IgD-negative memory B cell (primary cell): ENCODE results near the gene HBD. TPM values are rescaled to one million over a fixed set of nuclear protein-coding genes. Genes with fewer than 3 reads are reported as not detected.

Experiments used
- H3K27ac Mint-ChIP-seq, 3 donors: one replicate each; pipeline ENCODE4 v1.8.0; 2020 to 2022; ENCODE audit warnings: mild to moderate bottlenecking in 3 of 3, mixed read lengths in 3 of 3, moderate library complexity in 1 of 3
- H3K27me3 Mint-ChIP-seq: one replicate; pipeline ENCODE4 v1.8.0; 2021; ENCODE audit warnings: mixed read lengths
- H3K36me3 Mint-ChIP-seq: one replicate; pipeline ENCODE4 v1.8.0; 2020; ENCODE audit warnings: mild to moderate bottlenecking, mixed read lengths
- H3K4me1 Mint-ChIP-seq, 3 donors: one replicate each; pipeline ENCODE4 v1.8.0; 2020 to 2022; ENCODE audit warnings: mixed read lengths in 3 of 3, mild to moderate bottlenecking in 1 of 3
- H3K4me3 Mint-ChIP-seq, 4 donors: one replicate each; pipeline ENCODE4 v1.8.0; 2020 to 2022; ENCODE audit warnings: mild to moderate bottlenecking in 4 of 4, mixed read lengths in 4 of 4, moderate library complexity in 3 of 4
- H3K9me3 Mint-ChIP-seq, 3 donors: one replicate each; pipeline ENCODE4 v1.8.0; 2020 to 2021; ENCODE audit warnings: mixed read lengths in 3 of 3, mild to moderate bottlenecking in 1 of 3
- polyA plus RNA-seq: library from polyadenylated mRNA; unstranded; fragments of 300-500 nt; fragmentation: Illumina TruSeq; gene quantifications from one replicate; pipeline ENCODE4 v1.2.3, GENCODE V29; 2021

HBD gene
- polyA plus RNA-seq, 1 donor from 2014 or later, result not detected

DNA sequence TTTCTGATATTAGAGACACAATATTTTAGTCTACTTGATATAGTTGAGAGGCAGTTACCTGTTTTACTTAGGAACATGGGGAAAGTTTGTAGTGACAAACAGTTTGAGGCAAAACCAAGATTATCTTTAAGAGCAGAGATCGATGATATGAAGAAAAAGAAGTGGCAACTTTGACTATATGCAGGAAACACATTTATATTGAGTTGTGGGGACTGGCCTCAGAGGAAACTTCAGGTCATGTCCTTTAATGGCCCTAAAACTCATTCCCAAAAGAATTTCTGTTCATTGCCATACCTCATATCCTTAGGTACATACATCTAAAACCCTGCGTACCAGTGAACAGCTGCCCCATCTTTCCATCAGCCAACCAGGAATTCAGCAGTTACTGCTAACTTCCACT lies 10.9 kb upstream of the HBD start:
- Mint-ChIP-seq H3K4me1 (no peaks in the 10 kb centered on the region), H3K9me3 (no peaks in the 10 kb centered on the region), H3K27me3 (peaks cover 8% of the 10 kb centered on the region), H3K36me3 (peaks cover 1% of the 10 kb centered on the region), H3K4me3 (no peak overlapping the region), H3K27ac (no peak overlapping the region)

DNA sequence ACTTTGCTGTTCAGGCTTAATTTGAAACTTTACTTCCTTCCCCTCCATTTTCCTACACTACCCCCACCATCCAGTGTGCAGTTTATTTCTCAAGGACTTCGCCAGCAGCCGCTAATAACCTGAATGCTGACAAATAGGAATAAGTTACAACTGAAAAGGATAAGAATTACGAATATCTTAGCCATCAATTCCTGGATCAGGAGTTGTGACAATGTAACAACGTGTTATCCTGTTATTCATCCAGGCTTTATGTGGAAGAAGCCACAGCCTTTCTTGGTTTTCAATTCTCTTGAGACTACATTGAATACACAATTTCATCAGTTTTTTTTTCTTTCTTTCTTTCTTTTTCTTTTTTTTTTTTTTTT lies 9.5 kb upstream of the HBD start:
- H3K27me3 Mint-ChIP-seq, result peaks cover 8% of the 10 kb centered on the region
- H3K9me3 Mint-ChIP-seq, result no peaks in the 10 kb centered on the region
- H3K36me3 Mint-ChIP-seq, result peaks cover 1% of the 10 kb centered on the region
- no peaks in the 10 kb centered on the region for H3K4me1 Mint-ChIP-seq
- H3K4me3 Mint-ChIP-seq, result no peak overlapping the region
- H3K27ac Mint-ChIP-seq, result no peak overlapping the region

DNA sequence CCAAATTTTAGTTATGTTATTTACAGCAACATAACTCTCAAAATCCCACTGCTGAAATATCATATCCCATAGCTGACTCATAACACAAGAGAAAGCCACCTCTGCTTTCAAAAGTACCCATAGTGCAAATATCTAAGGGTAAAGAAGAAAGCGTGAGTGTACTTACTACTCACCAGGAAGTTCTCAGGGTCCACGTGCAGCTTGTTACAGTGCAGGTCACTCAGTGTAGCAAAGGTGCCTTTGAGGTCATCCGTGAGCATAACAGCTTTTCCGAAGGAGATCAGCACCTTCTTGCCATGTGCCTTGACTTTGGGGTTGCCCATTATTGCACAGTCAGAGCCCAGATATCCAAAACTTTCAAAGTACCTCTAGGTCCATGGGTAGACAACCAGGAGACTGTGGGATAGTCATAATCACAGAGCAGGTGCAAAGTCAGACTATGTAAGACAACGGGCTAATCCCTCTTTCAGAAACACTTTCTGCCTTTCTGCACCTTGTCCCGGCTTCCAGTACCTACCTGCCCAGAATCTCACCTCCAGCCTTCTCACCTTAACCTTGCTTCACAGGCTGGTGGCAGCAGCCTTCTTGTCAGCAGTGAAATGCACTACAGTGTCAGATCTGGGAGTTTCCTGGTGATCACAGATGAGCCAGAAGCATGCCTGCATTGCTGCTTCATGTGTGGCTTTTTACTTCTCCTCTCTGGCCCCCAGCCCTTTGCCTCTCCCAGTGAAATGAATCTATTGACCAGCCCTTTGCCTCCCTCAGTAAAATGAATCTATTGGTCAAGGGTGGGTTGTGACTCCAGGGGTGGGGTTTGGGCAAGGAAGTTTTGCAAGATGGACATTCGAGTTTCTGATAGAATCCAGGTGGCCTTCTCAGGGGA lies 8.9 kb upstream of the HBD start:
- peaks cover 1% of the 10 kb centered on the region for H3K36me3 Mint-ChIP-seq

DNA sequence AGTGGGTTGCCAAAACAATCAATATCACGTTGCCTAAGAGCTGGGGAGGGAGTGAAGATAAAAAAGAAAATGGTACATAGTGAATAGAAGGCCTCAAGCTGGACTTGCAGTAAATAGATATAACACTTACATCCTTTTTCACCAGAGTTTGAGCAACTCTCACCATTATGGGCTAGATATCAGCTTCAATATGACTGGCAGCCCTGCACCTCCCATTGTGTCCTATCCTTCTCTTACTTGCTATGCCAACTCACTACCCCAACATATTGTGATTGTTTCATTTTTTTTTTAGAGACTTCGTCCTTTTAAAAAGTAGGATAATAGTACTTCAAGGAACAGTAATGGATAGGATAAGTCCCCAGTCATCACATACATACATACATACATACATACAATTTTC lies 7.9 kb upstream of the HBD start:
- no peaks in the 10 kb centered on the region for H3K4me1 Mint-ChIP-seq
- no peak overlapping the region for H3K4me3 Mint-ChIP-seq
- peaks cover 8% of the 10 kb centered on the region for H3K27me3 Mint-ChIP-seq
- H3K36me3 Mint-ChIP-seq, result peaks cover 1% of the 10 kb centered on the region
- no peaks in the 10 kb centered on the region for H3K9me3 Mint-ChIP-seq
- H3K27ac Mint-ChIP-seq, result no peak overlapping the region

More for the DNA sequence above, 8.9 kb upstream of the HBD start:
- H3K27me3 Mint-ChIP-seq, result peaks cover 8% of the 10 kb centered on the region
- no peaks in the 10 kb centered on the region for H3K9me3 Mint-ChIP-seq
- H3K4me3 Mint-ChIP-seq, result no peak overlapping the region
- no peak overlapping the region for H3K27ac Mint-ChIP-seq
- H3K4me1 Mint-ChIP-seq, result no peaks in the 10 kb centered on the region

DNA sequence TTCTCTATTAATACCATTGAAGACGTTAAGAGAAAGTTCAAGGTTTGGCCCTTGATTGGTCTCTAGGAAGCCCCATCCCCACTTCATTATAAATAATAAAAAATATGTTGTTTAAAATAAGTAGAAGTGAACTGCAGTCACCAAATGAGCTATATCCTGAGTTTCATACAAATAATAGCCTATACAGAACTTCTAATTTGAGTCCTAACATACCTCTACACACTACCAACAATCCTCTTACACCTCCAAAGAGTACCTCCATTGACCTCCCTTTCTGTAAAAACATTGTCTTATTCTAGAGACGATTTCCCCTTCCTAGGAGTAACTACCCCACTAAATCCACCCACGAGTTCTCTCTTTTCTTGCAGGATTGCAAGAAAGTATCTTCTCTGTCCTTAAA lies 7.2 kb upstream of the HBD start:
- H3K36me3 Mint-ChIP-seq, result peaks cover 1% of the 10 kb centered on the region
- H3K4me1 Mint-ChIP-seq, result no peaks in the 10 kb centered on the region
- no peak overlapping the region for H3K27ac Mint-ChIP-seq
- no peak overlapping the region for H3K4me3 Mint-ChIP-seq
- H3K27me3 Mint-ChIP-seq, result peaks cover 8% of the 10 kb centered on the region
- no peaks in the 10 kb centered on the region for H3K9me3 Mint-ChIP-seq

DNA sequence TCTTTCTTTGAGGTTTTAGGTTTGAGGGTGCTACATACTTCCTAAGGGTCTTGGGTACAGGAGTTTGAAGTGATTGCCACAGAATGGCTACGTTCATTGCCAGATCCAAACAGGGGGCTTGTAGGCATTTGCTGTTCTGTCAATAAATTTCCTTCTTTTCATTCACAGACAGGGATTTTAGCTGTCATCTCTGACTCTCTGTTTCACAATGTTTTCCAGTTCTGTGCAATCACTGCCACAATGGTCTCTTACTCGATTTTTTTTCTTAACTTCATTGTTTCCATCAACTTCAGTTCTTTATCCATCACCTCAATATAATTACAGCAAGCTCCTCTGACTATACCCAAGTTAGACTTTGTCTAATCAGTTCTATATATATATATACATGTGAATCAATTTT lies 6.2 kb upstream of the HBD start:
- no peaks in the 10 kb centered on the region for H3K4me1 Mint-ChIP-seq
- no peak overlapping the region for H3K4me3 Mint-ChIP-seq
- peaks cover 7% of the 10 kb centered on the region for H3K27me3 Mint-ChIP-seq
- no peaks in the 10 kb centered on the region for H3K9me3 Mint-ChIP-seq
- no peak overlapping the region for H3K27ac Mint-ChIP-seq
- H3K36me3 Mint-ChIP-seq, result no peaks in the 10 kb centered on the region

DNA sequence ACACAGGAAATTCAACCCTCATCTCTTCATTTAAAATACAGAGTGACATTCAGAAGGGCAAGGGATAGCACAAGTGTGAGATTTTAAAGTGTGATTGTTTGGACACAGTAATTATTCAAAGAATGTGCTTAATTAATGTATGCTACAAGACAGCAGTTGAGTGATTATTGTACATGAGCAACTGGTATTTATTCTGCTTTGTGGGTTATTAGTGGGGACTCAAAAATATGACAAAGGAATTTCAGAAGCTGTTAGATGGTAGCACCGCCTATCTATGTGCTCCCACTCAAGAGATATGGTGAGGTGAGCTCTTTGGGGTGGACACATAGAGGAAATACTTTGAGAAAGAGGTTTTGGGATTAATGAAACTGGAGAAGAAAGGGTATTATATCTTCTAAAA lies 5.8 kb upstream of the HBD start:
- Mint-ChIP-seq H3K36me3 (no peaks in the 10 kb centered on the region), H3K9me3 (no peaks in the 10 kb centered on the region), H3K4me1 (no peaks in the 10 kb centered on the region), H3K4me3 (no peak overlapping the region), H3K27ac (no peak overlapping the region), H3K27me3 (peaks cover 5% of the 10 kb centered on the region)

DNA sequence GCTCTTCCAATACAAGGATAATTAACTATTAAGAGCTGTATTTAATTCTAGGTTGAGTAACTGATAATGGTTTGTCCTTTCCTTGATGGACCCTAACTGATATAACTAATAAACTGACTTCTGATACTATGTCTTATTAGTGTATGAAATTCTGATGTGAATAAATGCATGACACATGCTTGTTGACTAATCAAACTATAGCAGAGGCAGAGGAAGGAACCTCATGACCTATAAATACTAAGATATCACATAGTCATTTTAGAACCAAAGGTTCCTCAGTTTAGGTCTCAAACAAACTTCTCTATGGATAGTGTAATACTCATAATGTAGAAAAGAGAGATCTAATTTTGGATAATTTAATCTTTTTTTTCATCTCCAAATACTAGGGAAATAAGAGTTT lies 4.8 kb upstream of the HBD start:
- H3K36me3 Mint-ChIP-seq, result no peaks in the 10 kb centered on the region
- peaks cover 4% of the 10 kb centered on the region for H3K27me3 Mint-ChIP-seq
- no peak overlapping the region for H3K27ac Mint-ChIP-seq
- peaks cover 0 to 4% (median 0%) of the 10 kb centered on the region in 3 donors for H3K4me1 Mint-ChIP-seq
- H3K9me3 Mint-ChIP-seq, result no peaks in the 10 kb centered on the region
- no peak overlapping the region for H3K4me3 Mint-ChIP-seq

DNA sequence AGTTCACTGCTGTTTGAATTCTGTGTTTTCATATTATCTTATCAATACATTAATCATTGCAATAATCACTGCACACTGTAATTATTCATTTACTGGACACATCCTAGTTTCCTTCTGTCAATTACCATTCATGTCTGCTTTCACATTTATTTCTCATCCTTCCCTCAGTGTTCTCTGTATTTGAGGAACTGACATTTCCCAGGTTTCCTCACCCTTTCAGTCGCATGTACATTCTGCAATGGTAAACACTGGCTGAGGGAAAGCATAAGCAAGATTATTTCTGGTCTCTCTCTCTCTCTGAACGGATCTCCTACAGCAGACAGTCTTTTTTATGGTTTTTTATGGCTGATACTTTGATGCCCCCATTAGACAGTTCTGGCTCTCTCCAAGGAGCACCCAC lies 4.2 kb upstream of the HBD start:
- Mint-ChIP-seq H3K27ac (no peak overlapping the region), H3K9me3 (no peaks in the 10 kb centered on the region), H3K4me3 (no peak overlapping the region), H3K27me3 (peaks cover 4% of the 10 kb centered on the region), H3K36me3 (no peaks in the 10 kb centered on the region), H3K4me1 (peaks cover 0 to 4% (median 0%) of the 10 kb centered on the region in 3 donors)

DNA sequence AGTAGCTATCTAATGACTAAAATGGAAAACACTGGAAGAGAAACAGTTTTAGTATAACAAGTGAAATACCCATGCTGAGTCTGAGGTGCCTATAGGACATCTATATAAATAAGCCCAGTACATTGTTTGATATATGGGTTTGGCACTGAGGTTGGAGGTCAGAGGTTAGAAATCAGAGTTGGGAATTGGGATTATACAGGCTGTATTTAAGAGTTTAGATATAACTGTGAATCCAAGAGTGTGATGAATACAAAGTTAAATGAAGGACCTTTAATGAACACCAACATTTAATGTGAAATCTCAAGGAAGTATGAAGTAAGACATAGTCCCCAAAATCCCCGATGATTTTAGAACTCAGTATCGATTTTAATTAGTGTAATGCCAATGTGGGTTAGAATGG lies 3.1 kb upstream of the HBD start:
- Mint-ChIP-seq H3K4me1 (peaks cover 0 to 4% (median 0%) of the 10 kb centered on the region in 3 donors), H3K36me3 (no peaks in the 10 kb centered on the region), H3K4me3 (no peak overlapping the region), H3K27ac (no peak overlapping the region), H3K9me3 (no peaks in the 10 kb centered on the region), H3K27me3 (peaks cover 4% of the 10 kb centered on the region)

DNA sequence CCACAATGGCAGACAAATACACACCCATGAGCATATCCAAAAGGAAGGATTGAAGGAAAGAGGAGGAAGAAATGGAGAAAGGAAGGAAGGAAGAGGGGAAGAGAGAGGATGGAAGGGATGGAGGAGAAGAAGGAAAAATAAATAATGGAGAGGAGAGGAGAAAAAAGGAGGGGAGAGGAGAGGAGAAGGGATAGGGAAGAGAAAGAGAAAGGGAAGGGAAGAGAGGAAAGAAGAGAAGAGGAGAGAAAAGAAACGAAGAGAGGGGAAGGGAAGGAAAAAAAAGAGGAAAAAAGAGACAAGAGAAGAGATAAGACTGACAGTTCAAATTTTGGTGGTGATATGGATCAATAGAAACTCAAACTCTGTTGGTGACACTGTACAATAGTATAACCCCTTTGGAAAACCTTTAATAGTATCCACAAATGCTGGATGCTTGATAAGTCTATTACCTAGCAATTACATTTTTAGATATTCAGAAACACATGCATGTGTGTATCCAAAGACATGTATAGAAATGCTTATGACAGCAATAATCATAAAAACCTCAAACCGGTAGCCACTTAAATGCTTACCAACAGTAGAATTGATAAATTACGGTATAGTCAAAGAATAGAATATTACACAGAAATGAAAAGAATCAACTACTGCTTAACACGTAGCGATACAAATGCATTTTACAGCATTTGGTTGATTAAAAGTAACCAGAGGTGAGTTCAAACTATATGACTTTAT lies 1.2 kb upstream of the HBD start:
- Mint-ChIP-seq H3K36me3 (no peaks in the 10 kb centered on the region), H3K27me3 (peaks cover 3% of the 10 kb centered on the region), H3K9me3 (no peaks in the 10 kb centered on the region), H3K27ac (no peak overlapping the region), H3K4me1 (peaks cover 0 to 4% (median 0%) of the 10 kb centered on the region in 3 donors), H3K4me3 (no peak overlapping the region)

DNA sequence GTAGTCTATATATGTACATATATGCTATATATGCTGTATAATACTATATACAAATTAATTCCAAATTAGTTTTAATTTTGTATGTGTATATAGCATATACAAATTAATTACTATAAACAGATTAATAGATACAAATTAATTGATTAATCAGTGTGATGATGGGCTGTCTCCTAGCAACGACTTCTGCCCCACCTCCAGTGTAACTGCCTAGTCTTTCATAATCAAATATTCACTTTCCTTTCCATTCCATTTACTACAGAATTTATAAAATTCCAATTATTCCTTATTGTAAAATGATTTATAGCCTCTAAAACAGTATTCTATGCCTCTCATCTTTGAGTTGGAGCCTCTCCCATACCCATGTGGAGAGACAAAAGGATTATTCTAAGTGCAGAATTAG lies 976 bp downstream of the HBD start:
- peaks cover 0 to 4% (median 0%) of the 10 kb centered on the region in 3 donors for H3K4me1 Mint-ChIP-seq
- H3K4me3 Mint-ChIP-seq, result no peak overlapping the region
- H3K27me3 Mint-ChIP-seq, result peaks cover 3% of the 10 kb centered on the region
- no peaks in the 10 kb centered on the region for H3K9me3 Mint-ChIP-seq
- no peaks in the 10 kb centered on the region for H3K36me3 Mint-ChIP-seq
- no peak overlapping the region for H3K27ac Mint-ChIP-seq

DNA sequence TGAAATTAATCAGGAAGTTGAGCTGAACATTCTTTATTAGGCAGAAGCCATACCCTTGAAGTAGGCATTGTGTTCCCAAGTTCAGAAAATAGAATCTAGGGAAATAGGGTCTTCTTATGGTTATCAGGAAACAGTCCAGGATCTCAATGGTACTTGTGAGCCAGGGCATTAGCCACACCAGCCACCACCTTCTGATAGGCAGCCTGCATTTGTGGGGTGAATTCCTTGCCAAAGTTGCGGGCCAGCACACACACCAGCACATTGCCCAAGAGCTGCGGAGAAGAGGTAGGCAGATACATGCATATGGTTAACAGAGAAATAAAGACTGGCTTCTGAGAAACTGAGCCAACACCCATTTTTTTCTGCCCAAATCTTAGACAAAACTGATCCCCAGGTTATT lies 1.5 kb downstream of the HBD start:
- H3K9me3 Mint-ChIP-seq, result no peaks in the 10 kb centered on the region
- H3K4me3 Mint-ChIP-seq, result no peak overlapping the region
- H3K27ac Mint-ChIP-seq, result no peak overlapping the region
- H3K4me1 Mint-ChIP-seq, result peaks cover 0 to 4% (median 0%) of the 10 kb centered on the region in 3 donors
- H3K27me3 Mint-ChIP-seq, result peaks cover 3% of the 10 kb centered on the region
- no peaks in the 10 kb centered on the region for H3K36me3 Mint-ChIP-seq

DNA sequence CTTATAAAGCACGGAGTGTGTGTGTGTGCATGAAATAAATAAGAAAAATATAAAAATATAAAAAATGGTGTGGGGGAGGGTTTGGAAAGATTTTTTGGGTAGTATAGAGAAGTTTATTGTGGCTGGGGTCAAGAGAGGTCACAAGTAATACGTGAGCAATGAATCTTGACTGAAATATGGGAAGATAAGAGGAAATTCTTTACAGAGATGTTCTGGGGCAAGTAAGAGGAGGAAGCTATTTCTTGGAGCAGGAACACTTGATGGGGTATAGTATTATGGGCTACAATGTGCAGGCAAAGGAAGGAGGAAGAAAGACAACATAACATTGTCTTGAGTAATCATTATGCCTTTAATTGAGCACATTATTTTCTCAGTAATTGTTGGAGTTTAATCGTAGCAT lies 2.1 kb downstream of the HBD start:
- H3K27ac Mint-ChIP-seq, result no peak overlapping the region
- no peaks in the 10 kb centered on the region for H3K9me3 Mint-ChIP-seq
- H3K27me3 Mint-ChIP-seq, result peaks cover 3% of the 10 kb centered on the region
- peaks cover 0 to 4% (median 0%) of the 10 kb centered on the region in 3 donors for H3K4me1 Mint-ChIP-seq
- H3K36me3 Mint-ChIP-seq, result no peaks in the 10 kb centered on the region
- H3K4me3 Mint-ChIP-seq, result no peak overlapping the region

DNA sequence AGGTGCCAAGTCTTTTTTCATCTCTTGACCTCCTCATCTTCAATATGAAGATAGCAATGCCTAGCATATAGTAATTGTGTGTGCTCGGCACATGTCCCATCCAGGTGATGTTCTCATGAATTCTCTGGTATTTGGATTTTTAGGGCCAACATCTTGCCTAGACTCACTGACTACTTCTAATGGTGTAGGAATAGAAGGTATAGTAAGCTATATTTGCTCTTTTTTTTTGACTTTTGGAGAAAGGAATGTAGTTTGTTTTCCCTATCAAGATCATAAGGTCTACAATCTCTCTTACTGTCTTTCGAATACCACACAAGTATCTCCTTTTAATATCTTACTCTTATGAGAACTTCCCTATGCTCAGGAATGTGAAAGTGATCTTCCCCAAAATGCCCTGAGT lies 3.2 kb downstream of the HBD start:
- no peak overlapping the region for H3K27ac Mint-ChIP-seq
- no peaks in the 10 kb centered on the region for H3K36me3 Mint-ChIP-seq
- no peaks in the 10 kb centered on the region for H3K9me3 Mint-ChIP-seq
- peaks cover 2% of the 10 kb centered on the region for H3K27me3 Mint-ChIP-seq
- H3K4me3 Mint-ChIP-seq, result no peak overlapping the region
- H3K4me1 Mint-ChIP-seq, result peaks cover 0 to 4% (median 0%) of the 10 kb centered on the region in 3 donors

DNA sequence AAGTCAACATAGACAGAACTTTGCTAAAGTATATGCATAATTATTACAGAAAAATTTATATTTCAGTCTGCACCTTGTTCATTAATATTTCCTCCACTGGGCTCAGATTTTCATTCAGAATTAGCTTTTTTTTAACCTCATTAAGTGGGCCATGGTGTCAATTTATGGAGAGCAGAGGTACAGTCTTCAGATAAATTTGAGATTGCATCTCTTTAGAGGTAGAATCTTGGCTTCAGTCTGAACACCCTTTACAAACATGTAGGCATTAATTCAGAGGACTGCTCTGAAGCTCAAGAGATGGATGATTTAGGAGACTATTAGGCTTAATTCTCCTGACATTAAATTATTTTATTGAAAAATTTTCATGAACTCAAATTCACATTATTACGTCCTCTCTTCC lies 4.0 kb downstream of the HBD start:
- Mint-ChIP-seq H3K27me3 (peaks cover 2% of the 10 kb centered on the region), H3K4me3 (no peak overlapping the region), H3K9me3 (no peaks in the 10 kb centered on the region), H3K4me1 (peaks cover 0 to 4% (median 0%) of the 10 kb centered on the region in 3 donors), H3K27ac (no peak overlapping the region), H3K36me3 (no peaks in the 10 kb centered on the region)
